Pancreas (tissue), 10 donors: Measurements from ENCODE around the gene BTF3L4. TPM values are rescaled to one million over a fixed set of nuclear protein-coding genes. Genes with fewer than 3 reads are reported as not detected.
"Not testable (repeated sequence)": the region's sequence is repeated elsewhere in the genome, so short reads cannot be mapped to it uniquely, and the experiment has no call there.

Source experiments
- ATAC-seq, 4 donors: fragments of 200-7000 bp; cut with Tn5 transposase; one replicate each; pipeline versions ENCODE4 v1.8.0 to v1.9.1; 2020; ENCODE audit warnings: mild to moderate bottlenecking in 4 of 4, moderate library complexity in 4 of 4
- DNase-seq, 6 donors: peaks; one replicate each; pipeline ENCODE4 v3.0.0-alpha.2; 2020
- FAIRE-seq: peaks from 2 replicates; lab custom pipeline; 2012; peaks lifted over from hg19 to GRCh38; lab: Jason Lieb, UNC
- H3K27ac ChIP-seq, 4 donors: fragments of 200-600 bp; sonication (generic); 1 replicate in 3 of 4; 2 replicates in 1 of 4; pipeline versions ENCODE4 v1.5.0 to v1.8.0; 2020
- H3K27me3 ChIP-seq, 4 donors: fragments of 200-600 bp; one replicate each; pipeline ENCODE4 v1.8.0; 2021
- H3K36me3 ChIP-seq, 3 donors: fragments of 200-600 bp; sonication (generic) in 1 of 3; one replicate each; pipeline versions ENCODE4 v1.5.0 to v1.8.0; 2020 to 2021
- H3K4me1 ChIP-seq, 3 donors: fragments of 200-600 bp; one replicate each; pipeline ENCODE4 v1.8.0; 2021
- H3K4me3 ChIP-seq, 4 donors: fragments of 200-600 bp; sonication (generic) in 2 of 4; one replicate each; pipeline versions ENCODE4 v1.5.0 to v1.8.0; 2020 to 2021
- H3K9me3 ChIP-seq, 4 donors: fragments of 200-600 bp; one replicate each; pipeline ENCODE4 v1.8.0; 2021
- WGBS, 2 donors: extraction: QIAGEN DNeasy Blood & Tissue Kit; methylation state at CpG; one replicate each; pipeline ENCODE4 v1.1.7; 2013; 5-methylcytosine and 5-hydroxymethylcytosine counted together
- intact Hi-C, 3 donors: fragments of 100-400 bp; cut with DNase I; formaldehyde crosslinking; loops; one replicate each; pipeline versions ENCODE4 v1.11.1 to v1.14.2; 2022
- polyA plus RNA-seq, 2 donors: library from polyadenylated mRNA; stranded (reverse); fragments of 200-250 nt; gene quantifications; one replicate each; pipeline ENCODE4 v1.2.3, GENCODE V29; 2013
- total RNA-seq, 6 donors: library from RNA; stranded (reverse); fragmentation: NEBNext Ultra II Directional in 4 of 6; extraction: Animal tissue kit (Norgen Biotek cat#: 25700) in 4 of 6; gene quantifications; one replicate each; pipeline versions ENCODE4 v1.2.1 to v1.2.4, GENCODE V29; 2021 to 2023
- TF ChIP-seq, protein P1 (sequence below), 4 donors: fragments of 200-600 bp; sonication (generic) in 3 of 4; IDR thresholded peaks; one replicate each; pipeline versions ENCODE4 v1.5.0 to v1.8.0; 2021; ENCODE audit warnings: antibody characterized with exemption in 4 of 4
- donor health status: healthy with polysubstance abuse.
- donor health status: DM: no; HTN: no; CAD: no; lungs with moderate emphysema.
- donor health status: DM: no; HTN: no; CAD: no.
- donor health status: control.
- donor health status: control.
- donor health status: Bipolar disorder and iron deficiency.
- donor health status: DM: yes; HTN: yes; CAD: no.
- donor health status: DM: no; HTN: no; CAD: no.
- donor health status: DM: no; HTN: no; CAD: no.
- donor health status: DM: yes; HTN: yes; CAD: no.

The BTF3L4 gene
- total and polyA plus RNA-seq, 8 donors: 15.8 to 29.7 (median 23.4) TPM

DNA sequence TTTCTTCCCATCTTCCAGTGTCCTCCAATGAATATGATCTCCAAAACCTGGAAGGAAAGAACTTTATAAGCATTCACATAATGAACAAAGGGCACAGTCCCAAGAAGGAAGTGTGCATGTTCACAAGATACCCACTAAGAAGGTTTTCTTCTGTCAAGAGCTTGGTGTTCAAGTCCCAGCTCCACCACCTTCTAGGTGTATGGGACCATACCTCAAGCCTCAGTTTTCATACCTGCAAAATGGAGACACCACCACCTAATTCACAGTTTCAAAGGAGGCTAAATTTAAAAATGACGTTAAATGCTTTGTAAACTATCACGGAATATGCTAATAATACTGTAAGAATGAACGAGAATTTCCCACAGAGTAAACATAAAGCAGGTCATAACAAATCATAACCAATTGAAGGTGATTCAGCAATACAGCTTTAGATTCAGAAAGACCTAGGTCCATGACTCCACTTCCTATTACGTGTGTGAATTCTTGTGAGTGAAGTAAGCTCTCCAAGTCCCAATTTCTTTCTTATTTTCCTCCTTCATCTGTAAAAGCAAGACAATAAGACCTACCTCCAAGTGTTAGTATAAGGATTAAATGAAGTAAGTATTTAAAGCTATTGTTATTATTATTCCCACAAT lies 14.4 kb upstream of the BTF3L4 start:
- intact Hi-C loops: no loop called here
- no peaks in the 10 kb centered on the region for H3K27me3 ChIP-seq
- ATAC-seq: no peak
- H3K9me3 ChIP-seq: no peaks in the 10 kb centered on the region
- DNase-seq: no peak
- 91 to 94% methylated on average over 4 of the region's 4 CpGs for WGBS, 2 donors
- no peak overlapping the region for H3K27ac ChIP-seq
- H3K4me1 ChIP-seq: no peaks in the 10 kb centered on the region
- H3K36me3 ChIP-seq: no peaks in the 10 kb centered on the region
- TF ChIP-seq, protein P1, sequence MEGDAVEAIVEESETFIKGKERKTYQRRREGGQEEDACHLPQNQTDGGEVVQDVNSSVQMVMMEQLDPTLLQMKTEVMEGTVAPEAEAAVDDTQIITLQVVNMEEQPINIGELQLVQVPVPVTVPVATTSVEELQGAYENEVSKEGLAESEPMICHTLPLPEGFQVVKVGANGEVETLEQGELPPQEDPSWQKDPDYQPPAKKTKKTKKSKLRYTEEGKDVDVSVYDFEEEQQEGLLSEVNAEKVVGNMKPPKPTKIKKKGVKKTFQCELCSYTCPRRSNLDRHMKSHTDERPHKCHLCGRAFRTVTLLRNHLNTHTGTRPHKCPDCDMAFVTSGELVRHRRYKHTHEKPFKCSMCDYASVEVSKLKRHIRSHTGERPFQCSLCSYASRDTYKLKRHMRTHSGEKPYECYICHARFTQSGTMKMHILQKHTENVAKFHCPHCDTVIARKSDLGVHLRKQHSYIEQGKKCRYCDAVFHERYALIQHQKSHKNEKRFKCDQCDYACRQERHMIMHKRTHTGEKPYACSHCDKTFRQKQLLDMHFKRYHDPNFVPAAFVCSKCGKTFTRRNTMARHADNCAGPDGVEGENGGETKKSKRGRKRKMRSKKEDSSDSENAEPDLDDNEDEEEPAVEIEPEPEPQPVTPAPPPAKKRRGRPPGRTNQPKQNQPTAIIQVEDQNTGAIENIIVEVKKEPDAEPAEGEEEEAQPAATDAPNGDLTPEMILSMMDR (IDR thresholded peaks at IDR 0.05): no peak
- H3K4me3 ChIP-seq: no peak overlapping the region
- no peak for FAIRE-seq

DNA sequence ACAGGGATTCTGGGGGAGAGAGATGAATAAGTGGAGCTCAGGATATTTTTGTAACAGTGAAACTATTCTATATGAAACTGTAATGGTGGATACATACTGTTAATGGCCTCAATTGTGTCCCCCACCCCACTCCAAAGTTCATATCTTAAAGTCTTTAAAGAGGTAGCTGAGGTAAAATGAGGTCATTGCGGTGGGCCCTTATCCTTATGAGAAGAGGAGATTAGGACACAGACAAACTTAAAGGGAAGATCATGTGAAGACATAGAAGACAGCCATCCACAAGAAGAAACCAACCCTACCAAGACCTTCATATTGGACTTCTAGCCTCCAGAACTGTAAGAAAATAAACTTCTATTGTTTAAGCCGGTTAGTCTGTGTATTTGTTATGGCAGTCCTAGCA lies 10.9 kb upstream of the BTF3L4 start:
- H3K27me3 ChIP-seq: no peaks in the 10 kb centered on the region
- no peak overlapping the region for H3K27ac ChIP-seq
- intact Hi-C loops: no loop called here
- H3K4me1 ChIP-seq: no peaks in the 10 kb centered on the region
- H3K36me3 ChIP-seq: no peaks in the 10 kb centered on the region
- TF ChIP-seq, protein P1 (IDR thresholded peaks at IDR 0.05): no peak
- ATAC-seq (no peak), DNase-seq (no peak), FAIRE-seq (no peak)
- no peak overlapping the region for H3K4me3 ChIP-seq
- H3K9me3 ChIP-seq: no peaks in the 10 kb centered on the region
- WGBS, 2 donors: 82 to 88% methylated on average over 2 of the region's 2 CpGs

DNA sequence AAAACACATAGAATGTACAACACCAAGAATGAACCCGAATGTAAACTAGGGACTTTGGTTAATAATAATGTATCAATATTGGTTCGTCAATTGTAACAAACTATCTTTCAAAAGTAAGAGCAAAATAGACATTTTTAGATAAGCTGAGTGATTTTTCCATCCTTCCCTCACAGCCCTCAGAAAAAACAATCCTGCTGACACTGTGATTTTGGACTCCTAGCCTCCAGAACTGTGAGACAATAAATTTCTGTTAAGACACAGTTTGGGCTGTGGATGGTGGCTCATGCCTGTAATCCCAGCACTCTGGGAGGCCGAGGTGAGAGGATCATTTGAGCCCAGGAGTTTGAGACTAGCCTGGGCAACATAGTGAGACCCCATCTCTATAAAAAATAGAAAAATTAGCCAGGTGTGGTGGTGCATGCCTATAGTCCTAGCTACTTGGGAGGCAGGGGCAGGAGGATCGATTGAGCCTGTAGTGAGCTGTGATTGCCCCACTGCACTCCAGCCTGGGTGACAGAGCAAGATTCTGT lies 10.4 kb upstream of the BTF3L4 start:
- H3K36me3 ChIP-seq, ATAC-seq, H3K27ac ChIP-seq, FAIRE-seq, H3K9me3 ChIP-seq, DNase-seq, H3K4me3 ChIP-seq, H3K4me1 ChIP-seq, intact Hi-C loops, H3K27me3 ChIP-seq: not testable (repeated sequence)
- 84 to 93% methylated on average over 4 of the region's 4 CpGs for WGBS, 2 donors

DNA sequence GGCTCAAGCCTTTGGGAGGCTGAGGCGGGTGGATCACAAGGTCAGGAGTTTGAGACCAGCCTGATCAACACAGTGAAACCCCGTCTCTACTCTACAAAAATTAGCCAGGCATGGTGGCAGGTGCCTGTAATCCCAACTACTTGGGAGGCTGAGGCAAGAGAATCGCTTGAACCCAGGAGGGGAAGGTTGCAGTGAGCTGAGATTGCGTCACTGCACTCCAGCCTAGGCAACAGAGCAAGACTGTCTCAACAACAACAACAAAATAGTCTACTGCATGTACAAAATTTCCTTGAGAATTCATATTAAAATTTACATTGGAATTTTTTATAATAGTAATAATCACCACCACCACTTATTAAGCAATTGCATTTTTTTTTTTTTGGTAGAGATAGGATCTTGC lies 6.8 kb upstream of the BTF3L4 start:
- H3K27ac ChIP-seq, FAIRE-seq, ATAC-seq, intact Hi-C loops, DNase-seq, H3K9me3 ChIP-seq, H3K4me3 ChIP-seq, H3K4me1 ChIP-seq, H3K36me3 ChIP-seq, H3K27me3 ChIP-seq: not testable (repeated sequence)
- 93 to 99% methylated on average over 4 of the region's 4 CpGs for WGBS, 2 donors

DNA sequence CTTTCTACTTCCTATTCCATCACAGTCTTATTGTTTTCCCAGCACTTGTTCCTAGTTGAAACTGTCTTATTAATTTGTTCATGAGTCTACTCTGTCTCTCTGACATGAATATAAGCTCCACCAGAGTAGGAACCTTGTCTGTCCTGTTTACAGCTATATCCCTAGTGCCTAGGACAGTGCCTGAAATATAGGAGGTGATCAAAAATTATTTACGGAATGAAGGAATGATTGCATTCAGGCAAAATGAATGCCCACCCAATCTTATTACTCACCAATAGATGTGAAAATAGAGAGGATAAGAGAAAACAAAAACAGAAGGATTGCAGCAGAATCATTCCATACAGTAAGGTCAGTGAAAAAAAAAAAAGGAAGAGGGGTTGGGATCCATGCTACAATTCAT lies 2.2 kb upstream of the BTF3L4 start:
- WGBS, 2 donors: 73 to 78% methylated on average over 1 of the region's 1 CpG
- no peak for FAIRE-seq

More for the DNA sequence above, 2.2 kb upstream of the BTF3L4 start:
- H3K4me1 ChIP-seq: peaks cover 7 to 29% (median 22%) of the 10 kb centered on the region in 3 donors
- H3K36me3 ChIP-seq: no peaks in the 10 kb centered on the region
- peak overlapping the region in 3 of 4 donors; percentile 79 to 96 (median 95) for H3K4me3 ChIP-seq
- no peak for ATAC-seq
- TF ChIP-seq, protein P1 (IDR thresholded peaks at IDR 0.05): no peak
- DNase-seq: no peak
- no peaks in the 10 kb centered on the region for H3K27me3 ChIP-seq
- intact Hi-C loops: no loop called here
- H3K9me3 ChIP-seq: no peaks in the 10 kb centered on the region
- peak overlapping the region in 1 of 4 donors; percentile 89 for H3K27ac ChIP-seq
